Bronchial epithelial cell (primary cell): ENCODE measurements around the gene ANK3. TPM values are rescaled to one million over a fixed set of nuclear protein-coding genes. Genes with fewer than 3 reads are reported as not detected.

Experiments used
- DNase-seq: peaks from one replicate; pipeline ENCODE4 v3.0.0-alpha.2; 2010; ENCODE audit warnings: low read depth
- FAIRE-seq: peaks from 2 replicates; lab custom pipeline; 2011; peaks lifted over from hg19 to GRCh38; lab: Jason Lieb, UNC
- H3K27me3 ChIP-seq: 2 replicates; pipeline ENCODE4 v1.5.1; 2011; ENCODE audit warnings: low read length; ENCODE audit not compliant: control insufficient read depth, insufficient read depth
- H3K36me3 ChIP-seq: 2 replicates; pipeline ENCODE4 v1.5.1; 2011; ENCODE audit warnings: low read length; ENCODE audit not compliant: control insufficient read depth, insufficient read depth
- H3K4me3 ChIP-seq: 2 replicates; pipeline ENCODE4 v1.5.1; 2011; ENCODE audit warnings: mild to moderate bottlenecking, low read depth, low read length, control low read depth
- total RNA-seq: library from RNA; depleted of rRNA; stranded (reverse); fragments of >200 nt; gene quantifications from 2 replicates; pipeline ENCODE4 v1.2.1, GENCODE V29; 2014
- TF ChIP-seq, protein P1 (sequence below): IDR thresholded peaks from 2 replicates; pipeline ENCODE4 v1.5.1; 2011; ENCODE audit warnings: mild to moderate bottlenecking, moderate library complexity, low read length, control low read depth, inconsistent platforms; ENCODE audit not compliant: insufficient read depth, severe bottlenecking

ANK3 gene
- total RNA-seq, 1 donor from 2014 or later: 7.9 TPM

DNA sequence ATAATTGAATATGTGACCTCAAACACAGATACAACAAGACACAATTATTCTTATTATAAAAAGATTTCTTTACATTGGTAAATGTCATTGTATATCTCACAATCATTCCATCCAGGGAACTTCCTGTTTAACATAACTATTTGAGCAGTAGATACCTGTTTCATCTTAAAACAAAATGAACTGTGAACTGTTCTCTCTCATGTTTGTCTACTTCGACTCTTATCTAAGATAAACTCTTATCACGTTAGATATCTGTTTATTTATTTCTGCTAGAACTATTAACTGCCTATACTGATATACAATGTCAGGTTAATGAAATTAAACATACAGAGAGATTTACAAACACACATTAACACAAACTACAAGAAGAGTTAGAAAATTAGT lies 20.1 kb downstream of the ANK3 start:
- DNase-seq (no peak), FAIRE-seq (no peak)
- Histone ChIP-seq H3K4me3 (no peak overlapping the region), H3K27me3 (no peaks in the 10 kb centered on the region), H3K36me3 (no peaks in the 10 kb centered on the region)
- TF ChIP-seq, protein P1, sequence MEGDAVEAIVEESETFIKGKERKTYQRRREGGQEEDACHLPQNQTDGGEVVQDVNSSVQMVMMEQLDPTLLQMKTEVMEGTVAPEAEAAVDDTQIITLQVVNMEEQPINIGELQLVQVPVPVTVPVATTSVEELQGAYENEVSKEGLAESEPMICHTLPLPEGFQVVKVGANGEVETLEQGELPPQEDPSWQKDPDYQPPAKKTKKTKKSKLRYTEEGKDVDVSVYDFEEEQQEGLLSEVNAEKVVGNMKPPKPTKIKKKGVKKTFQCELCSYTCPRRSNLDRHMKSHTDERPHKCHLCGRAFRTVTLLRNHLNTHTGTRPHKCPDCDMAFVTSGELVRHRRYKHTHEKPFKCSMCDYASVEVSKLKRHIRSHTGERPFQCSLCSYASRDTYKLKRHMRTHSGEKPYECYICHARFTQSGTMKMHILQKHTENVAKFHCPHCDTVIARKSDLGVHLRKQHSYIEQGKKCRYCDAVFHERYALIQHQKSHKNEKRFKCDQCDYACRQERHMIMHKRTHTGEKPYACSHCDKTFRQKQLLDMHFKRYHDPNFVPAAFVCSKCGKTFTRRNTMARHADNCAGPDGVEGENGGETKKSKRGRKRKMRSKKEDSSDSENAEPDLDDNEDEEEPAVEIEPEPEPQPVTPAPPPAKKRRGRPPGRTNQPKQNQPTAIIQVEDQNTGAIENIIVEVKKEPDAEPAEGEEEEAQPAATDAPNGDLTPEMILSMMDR: no peak

DNA sequence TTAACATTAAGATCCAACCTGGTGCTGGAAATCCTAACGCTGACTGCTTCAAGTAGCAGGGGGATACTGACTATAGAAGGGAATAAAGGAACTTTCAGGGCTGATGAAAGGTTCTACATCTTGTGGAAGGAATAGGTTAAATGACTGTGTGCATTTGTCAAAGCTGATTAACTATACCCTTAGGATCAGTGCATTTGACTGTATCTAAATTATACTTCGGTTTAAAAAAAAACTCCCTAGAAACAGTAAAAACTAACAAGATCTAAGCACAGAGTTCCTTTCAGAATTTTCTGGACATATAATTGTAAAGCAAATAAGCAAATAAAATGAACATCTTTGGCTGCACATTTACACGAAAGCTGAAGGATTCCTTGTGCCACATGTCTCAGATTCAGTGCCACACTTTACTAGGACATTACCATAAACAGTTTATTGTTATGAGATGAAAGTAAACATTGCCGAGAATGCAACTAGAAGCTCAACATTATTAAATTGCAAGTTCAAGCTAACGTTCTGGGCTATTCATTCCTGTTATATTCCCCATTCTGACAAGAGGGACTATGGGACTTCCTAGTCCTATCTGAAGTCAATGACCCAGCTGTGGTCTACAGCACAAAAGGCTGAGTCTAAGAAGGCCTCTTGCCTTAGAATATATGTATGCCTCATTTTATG lies 20.7 kb downstream of the ANK3 start:
- TF ChIP-seq, protein P1: no peak
- FAIRE-seq: no peak

DNA sequence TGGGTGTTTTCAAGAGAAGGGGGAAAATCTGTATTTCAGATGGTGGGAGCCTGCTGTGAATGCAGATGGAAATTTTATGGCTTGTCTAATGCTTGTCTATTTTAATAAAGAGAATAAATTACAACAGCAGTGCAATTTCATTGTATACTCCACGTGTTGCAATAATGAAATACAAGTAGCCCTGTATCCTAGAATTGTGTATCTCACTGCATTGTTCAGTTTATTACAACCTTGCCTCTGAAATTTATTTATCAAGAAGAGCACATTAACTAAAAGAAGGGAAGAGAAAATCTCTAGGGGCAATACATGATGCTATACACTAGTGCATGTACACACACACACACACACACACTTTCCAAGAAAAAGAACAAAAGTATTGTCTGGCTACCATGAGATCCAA lies 21.8 kb downstream of the ANK3 start:
- TF ChIP-seq, protein P1: no peak
- FAIRE-seq (no peak), DNase-seq (no peak)
- H3K36me3 ChIP-seq: no peaks in the 10 kb centered on the region
- H3K4me3 ChIP-seq: no peak overlapping the region
- H3K27me3 ChIP-seq: no peaks in the 10 kb centered on the region

More for the DNA sequence above, 20.7 kb downstream of the ANK3 start:
- DNase-seq: no peak
- Histone ChIP-seq H3K36me3 (no peaks in the 10 kb centered on the region), H3K4me3 (no peak overlapping the region), H3K27me3 (no peaks in the 10 kb centered on the region)

DNA sequence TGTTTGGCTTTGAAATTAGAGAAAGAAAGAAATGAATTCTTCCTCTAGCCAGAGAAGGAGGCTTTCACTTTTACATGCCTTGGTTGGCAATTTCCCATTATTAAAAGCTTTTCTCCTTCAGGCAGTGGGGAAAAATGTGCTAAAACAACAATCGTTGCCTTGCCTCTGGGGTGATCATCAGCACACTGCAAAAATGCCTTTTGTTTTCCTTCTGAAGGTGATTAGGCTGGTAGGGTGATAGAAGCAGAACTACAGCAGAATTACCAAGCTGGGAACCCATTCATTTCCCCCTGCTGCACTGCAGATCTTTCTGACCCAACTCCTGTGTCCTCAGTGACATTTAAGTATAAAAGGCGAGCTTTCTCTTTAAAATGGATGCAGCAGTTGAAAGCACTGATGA lies 22.2 kb downstream of the ANK3 start:
- TF ChIP-seq, protein P1: no peak
- Histone ChIP-seq H3K4me3 (no peak overlapping the region), H3K36me3 (no peaks in the 10 kb centered on the region), H3K27me3 (no peaks in the 10 kb centered on the region)
- DNase-seq (no peak), FAIRE-seq (no peak)

DNA sequence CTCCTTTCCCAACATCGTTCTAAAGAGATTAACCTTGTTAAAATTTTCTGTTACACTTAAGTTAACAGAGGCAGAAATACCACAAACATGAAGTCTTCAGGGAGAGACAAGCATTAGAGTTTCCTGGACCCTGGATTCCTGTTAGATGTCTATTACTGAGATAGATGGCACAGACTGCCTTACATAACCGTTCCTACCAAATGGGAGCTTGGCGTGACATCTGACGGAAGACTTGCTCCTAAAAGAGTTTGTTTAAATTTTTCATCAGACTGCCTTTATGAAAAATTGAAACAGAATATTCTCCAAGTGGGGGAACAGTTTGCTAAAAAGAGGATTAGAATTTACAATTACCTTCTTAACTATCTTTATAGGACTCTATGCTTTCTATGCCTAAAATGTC lies 22.7 kb downstream of the ANK3 start:
- DNase-seq (no peak), FAIRE-seq (no peak)
- no peaks in the 10 kb centered on the region for H3K36me3 ChIP-seq
- H3K4me3 ChIP-seq: no peak overlapping the region
- TF ChIP-seq, protein P1: no peak
- no peaks in the 10 kb centered on the region for H3K27me3 ChIP-seq

DNA sequence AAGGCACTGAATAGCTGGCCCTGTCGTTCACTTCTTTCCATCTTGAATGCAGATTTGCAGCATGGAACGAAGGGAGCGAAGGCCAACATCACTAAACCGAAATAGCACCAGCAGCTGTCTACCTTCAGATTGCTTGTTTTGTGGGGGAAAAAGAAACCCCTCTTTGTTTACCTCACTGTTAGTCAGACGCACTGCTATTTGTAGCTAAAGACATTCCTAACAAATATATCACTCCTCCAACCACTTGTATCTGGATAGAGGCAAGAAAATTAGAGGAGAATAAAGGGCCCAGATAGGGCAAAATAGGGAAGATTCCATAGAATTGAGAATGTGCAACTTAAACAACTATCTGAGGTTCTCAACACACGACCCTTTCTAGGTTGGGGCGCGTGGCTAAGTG lies 26.5 kb downstream of the ANK3 start:
- FAIRE-seq (no peak), DNase-seq (no peak)
- H3K4me3 ChIP-seq: no peak overlapping the region
- TF ChIP-seq, protein P1: no peak
- no peaks in the 10 kb centered on the region for H3K27me3 ChIP-seq
- H3K36me3 ChIP-seq: no peaks in the 10 kb centered on the region
